ENCODE data around the gene MTHFD2. TPM values are rescaled to one million over a fixed set of nuclear protein-coding genes. Genes with fewer than 3 reads are reported as not detected.

Gene MTHFD2
- total and polyA plus RNA-seq, 10 donors, result 17.8 to 71.1 (median 39.8) TPM

GRCh38 chr2:74152954-74153353 is 45.5 kb upstream of the MTHFD2 start:
- Histone ChIP-seq H3K36me3 (peaks cover 0 to 81% (median 63%) of the 10 kb centered on the region in 6 donors), H3K27me3 (replicated peaks in 1 of 7) (no peaks in the 10 kb centered on the region), H3K4me3 (no peak overlapping the region), H3K9me3 (no peaks in the 10 kb centered on the region), H3K4me1 (peaks cover 0 to 14% (median 7%) of the 10 kb centered on the region in 6 donors), H3K27ac (no peak overlapping the region)
- WGBS, 5 donors, result 79 to 93% (median 86%) methylated on average over 2 of the region's 2 CpGs
- intact Hi-C loops (cut with DNase I; ENCODE audit: low total_unique reads), result no loop called here
- no peak for DNase-seq
- no peak for TF ChIP-seq CTCF (IDR thresholded peaks at IDR 0.05 in 8 of 11, conservative IDR thresholded peaks at IDR 0.05 in 3 of 11)
- TF ChIP-seq POLR2AphosphoS5 (IDR thresholded peaks at IDR 0.05), result no peak
- no peak for TF ChIP-seq POLR2A (IDR thresholded peaks at IDR 0.05)

GRCh38 chr2:74155830-74156229 is 42.6 kb upstream of the MTHFD2 start:
- H3K36me3 ChIP-seq, result peaks cover 0 to 100% (median 86%) of the 10 kb centered on the region in 6 donors

GRCh38 chr2:74162951-74163350 is 35.5 kb upstream of the MTHFD2 start:
- peaks cover 2 to 100% (median 96%) of the 10 kb centered on the region in 6 donors for H3K36me3 ChIP-seq
- 75 to 93% (median 86%) methylated on average over 6 of the region's 6 CpGs for WGBS, 5 donors

More at GRCh38 chr2:74155830-74156229, 42.6 kb upstream of the MTHFD2 start:
- no peaks in the 10 kb centered on the region for H3K9me3 ChIP-seq
- H3K4me3 ChIP-seq, result no peak overlapping the region
- DNase-seq, result no peak
- 83 to 92% (median 87%) methylated on average over 3 of the region's 3 CpGs for WGBS, 5 donors
- H3K27me3 ChIP-seq (replicated peaks in 1 of 7), result no peaks in the 10 kb centered on the region
- intact Hi-C loops (cut with DNase I; ENCODE audit: low total_unique reads), result no loop called here
- no peak overlapping the region for H3K27ac ChIP-seq
- TF ChIP-seq POLR2A (IDR thresholded peaks at IDR 0.05) (no peak), CTCF (IDR thresholded peaks at IDR 0.05 in 8 of 11, conservative IDR thresholded peaks at IDR 0.05 in 3 of 11) (no peak)
- no peaks in the 10 kb centered on the region for H3K4me1 ChIP-seq

GRCh38 chr2:74164761-74165160 is 33.7 kb upstream of the MTHFD2 start:
- Histone ChIP-seq H3K4me1 (peaks cover 0 to 38% (median 1%) of the 10 kb centered on the region in 6 donors), H3K27me3 (replicated peaks in 1 of 7) (no peaks in the 10 kb centered on the region), H3K36me3 (peaks cover 2 to 100% (median 98%) of the 10 kb centered on the region in 6 donors), H3K27ac (no peak overlapping the region), H3K9me3 (peaks cover 0 to 11% (median 8%) of the 10 kb centered on the region in 8 donors), H3K4me3 (no peak overlapping the region)
- intact Hi-C loops (cut with DNase I; ENCODE audit: low total_unique reads), result no loop called here
- no peak for DNase-seq
- no peak for TF ChIP-seq POLR2A (IDR thresholded peaks at IDR 0.05)
- no peak for TF ChIP-seq CTCF (IDR thresholded peaks at IDR 0.05 in 8 of 11, conservative IDR thresholded peaks at IDR 0.05 in 3 of 11)
- WGBS, 5 donors, result 92 to 100% (median 97%) methylated on average over 1 of the region's 1 CpG

More at GRCh38 chr2:74162951-74163350, 35.5 kb upstream of the MTHFD2 start:
- Histone ChIP-seq H3K4me3 (no peak overlapping the region), H3K9me3 (peaks cover 0 to 11% (median 8%) of the 10 kb centered on the region in 8 donors), H3K27ac (no peak overlapping the region), H3K27me3 (replicated peaks in 1 of 7) (no peaks in the 10 kb centered on the region), H3K4me1 (peaks cover 0 to 29% (median 1%) of the 10 kb centered on the region in 6 donors)
- intact Hi-C loops (cut with DNase I; ENCODE audit: low total_unique reads), result no loop called here
- DNase-seq, result no peak
- TF ChIP-seq POLR2AphosphoS5 (IDR thresholded peaks at IDR 0.05), result no peak
- no peak for TF ChIP-seq POLR2A (IDR thresholded peaks at IDR 0.05)
- no peak for TF ChIP-seq CTCF (IDR thresholded peaks at IDR 0.05 in 8 of 11, conservative IDR thresholded peaks at IDR 0.05 in 3 of 11)
